ENCODE data around the gene MRPS31.
"Not testable (repeated sequence)": the region's sequence is repeated elsewhere in the genome, so short reads cannot be mapped to it uniquely, and the experiment has no call there.

The MRPS31 gene

GRCh38 chr13:40789275-40790153 lies 18.5 kb upstream of the MRPS31 start, which contains the start of gene SLC25A15:
Gene SLC25A15 (plus strand): TSS chr13:40789611. CDS start chr13:40793227, 3,616 bp downstream.
- DNase-seq (ENCODE audit: low spot score) = peak; percentile 88

DNA sequence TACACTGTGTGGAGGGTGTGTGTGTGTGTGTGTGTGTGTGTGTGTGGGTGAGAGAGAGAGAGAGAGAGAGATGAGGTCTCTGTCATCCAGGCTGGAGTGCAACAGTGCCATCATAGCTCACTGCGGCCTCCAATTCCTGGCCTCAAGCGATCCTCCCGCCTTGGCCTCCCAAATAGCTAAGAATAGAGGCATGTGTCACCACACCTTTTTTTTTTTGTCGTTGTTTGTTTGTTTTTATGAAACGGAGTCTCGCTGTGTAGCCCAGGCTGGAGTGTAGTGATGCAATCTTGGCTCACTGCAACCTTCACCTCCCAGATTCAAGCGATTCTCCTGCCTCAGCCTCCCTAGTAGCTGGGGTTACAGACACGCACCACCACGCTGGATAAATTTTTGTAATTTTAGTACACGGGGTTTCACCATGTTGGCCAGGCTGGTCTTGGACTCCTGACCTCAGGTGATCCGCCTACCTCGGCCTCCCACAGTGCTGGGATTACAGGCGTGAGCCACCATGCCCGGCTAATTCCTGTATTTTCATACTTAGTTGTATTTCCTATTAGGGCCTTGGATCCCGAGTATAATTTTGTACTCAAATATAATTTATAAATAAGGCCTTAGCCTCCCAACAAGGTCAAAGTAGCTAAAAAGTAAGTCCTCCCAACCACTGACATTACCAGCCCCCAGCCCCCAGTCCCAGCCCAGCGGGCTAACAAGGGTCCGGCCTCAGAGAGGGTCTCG lies 17.7 kb upstream of the MRPS31 start:
- DNase-seq (ENCODE audit: low spot score) = not testable (repeated sequence)

DNA sequence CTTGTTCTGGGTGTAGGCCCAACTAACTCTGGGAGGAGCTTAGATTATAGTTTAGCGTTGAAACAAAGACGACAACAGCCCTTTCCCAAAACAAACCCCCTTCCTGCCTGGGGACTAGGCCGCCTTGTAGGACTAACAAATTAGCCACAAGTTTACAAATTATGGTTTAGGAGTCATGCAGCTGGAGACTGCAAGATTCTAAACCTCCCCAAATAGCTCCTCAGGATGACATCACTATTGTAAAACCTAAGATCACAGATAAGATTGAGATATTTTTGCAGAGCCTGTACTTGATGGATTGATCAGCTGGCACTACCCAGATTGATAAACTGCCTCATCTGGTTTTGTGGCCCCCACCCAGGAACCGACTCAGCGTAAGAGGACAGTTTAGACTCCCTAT lies 16.1 kb upstream of the MRPS31 start:
- no peak for DNase-seq (ENCODE audit: low spot score)

- peak; percentile 40 for DNase-seq (ENCODE audit: low spot score)
Observed at GRCh38 chr13:40786568-40786996, 15.6 kb upstream of the MRPS31 start.

GRCh38 chr13:40784540-40784939 lies 13.6 kb upstream of the MRPS31 start:
- DNase-seq (ENCODE audit: low spot score) = no peak

- DNase-seq (ENCODE audit: low spot score) = not testable (repeated sequence)
Observed at GRCh38 chr13:40782971-40783370, 12.0 kb upstream of the MRPS31 start.

- no peak for DNase-seq (ENCODE audit: low spot score)
Observed at GRCh38 chr13:40781717-40782116, 10.7 kb upstream of the MRPS31 start.

DNA sequence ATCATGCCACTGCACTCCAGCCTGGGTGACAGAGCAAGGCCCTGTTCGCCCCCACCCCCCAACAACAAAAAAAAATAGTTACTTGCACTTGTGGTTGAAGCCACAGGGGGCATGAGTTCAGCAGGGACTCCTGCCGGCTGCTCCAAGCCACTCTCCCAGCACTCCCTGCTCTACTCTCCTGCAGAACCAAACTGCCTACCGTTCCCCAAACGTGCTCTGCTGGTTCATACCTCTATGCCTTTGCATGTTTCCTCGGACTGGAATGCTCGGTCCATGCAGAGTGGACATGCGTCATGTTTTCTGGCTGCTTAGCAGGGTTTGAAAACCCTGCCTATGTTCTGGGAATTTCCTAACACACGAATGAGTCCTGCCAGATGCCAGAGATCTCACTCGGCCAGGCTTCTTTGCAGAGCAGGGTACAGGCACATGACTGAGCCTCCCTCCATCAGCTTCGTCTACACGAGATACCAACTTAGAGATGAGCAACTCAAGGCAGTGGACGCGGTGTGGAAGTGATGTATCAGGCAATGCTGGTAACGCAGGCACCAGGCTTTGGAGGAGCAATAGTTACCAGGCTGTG lies 9.9 kb upstream of the MRPS31 start:
- no peak for DNase-seq (ENCODE audit: low spot score)

DNA sequence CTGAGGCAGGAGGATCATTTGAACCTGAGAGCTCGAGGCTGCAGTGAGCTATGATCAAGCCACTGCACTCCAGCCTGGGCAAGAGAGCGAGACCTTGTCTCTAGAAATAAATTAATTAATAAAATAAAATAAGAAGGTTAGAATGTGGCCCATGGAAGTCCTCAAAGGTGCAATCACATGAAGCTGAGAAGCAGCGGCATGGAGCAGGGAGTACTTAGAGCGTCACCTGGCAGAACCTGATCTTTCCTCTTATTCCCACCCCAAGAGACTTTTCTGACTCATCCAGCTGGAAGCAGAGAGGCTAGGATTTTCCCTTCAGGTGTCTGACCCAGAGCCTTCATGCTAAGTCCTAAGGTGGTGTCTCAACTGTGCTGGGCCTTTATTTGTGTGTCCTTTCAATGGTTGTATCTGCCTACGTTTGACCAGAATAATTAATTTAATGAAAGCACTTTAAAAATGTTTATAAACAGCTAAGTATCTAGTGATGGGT lies 8.9 kb upstream of the MRPS31 start:
- no peak for DNase-seq (ENCODE audit: low spot score)

GRCh38 chr13:40779049-40779448 lies 8.1 kb upstream of the MRPS31 start:
- DNase-seq (ENCODE audit: low spot score) = no peak

- no peak for DNase-seq (ENCODE audit: low spot score)
Observed at GRCh38 chr13:40777809-40778175, 6.8 kb upstream of the MRPS31 start.

GRCh38 chr13:40777166-40777808 lies 6.3 kb upstream of the MRPS31 start:
- peak; percentile 58 for DNase-seq (ENCODE audit: low spot score)

DNA sequence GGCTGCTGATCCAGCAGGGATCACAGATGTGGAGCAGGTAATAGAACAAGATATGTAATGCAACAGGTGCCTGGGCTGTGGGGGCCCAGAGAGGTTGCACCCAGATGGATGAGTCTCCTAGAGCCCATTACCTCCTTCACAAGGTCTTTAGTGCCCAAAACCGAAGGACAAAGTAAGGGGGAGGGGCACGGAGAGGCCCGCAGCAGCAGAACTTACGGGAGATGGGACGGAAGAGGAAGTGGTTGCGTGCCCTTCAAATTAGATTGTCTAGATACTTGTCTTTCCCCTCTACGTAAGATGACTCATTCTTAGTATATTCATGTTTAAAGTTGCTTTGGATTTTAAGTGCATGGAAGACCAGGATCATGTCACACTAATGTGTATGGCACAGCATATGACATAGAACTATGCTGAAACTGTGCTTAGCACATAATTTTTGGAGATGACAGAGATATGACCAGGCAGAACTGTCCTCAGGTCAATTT lies 5.7 kb upstream of the MRPS31 start:
- no peak for DNase-seq (ENCODE audit: low spot score)

GRCh38 chr13:40776232-40776631 lies 5.2 kb upstream of the MRPS31 start:
- no peak for DNase-seq (ENCODE audit: low spot score)

- no peak for DNase-seq (ENCODE audit: low spot score)
Observed at GRCh38 chr13:40774672-40775071, 3.7 kb upstream of the MRPS31 start.

DNA sequence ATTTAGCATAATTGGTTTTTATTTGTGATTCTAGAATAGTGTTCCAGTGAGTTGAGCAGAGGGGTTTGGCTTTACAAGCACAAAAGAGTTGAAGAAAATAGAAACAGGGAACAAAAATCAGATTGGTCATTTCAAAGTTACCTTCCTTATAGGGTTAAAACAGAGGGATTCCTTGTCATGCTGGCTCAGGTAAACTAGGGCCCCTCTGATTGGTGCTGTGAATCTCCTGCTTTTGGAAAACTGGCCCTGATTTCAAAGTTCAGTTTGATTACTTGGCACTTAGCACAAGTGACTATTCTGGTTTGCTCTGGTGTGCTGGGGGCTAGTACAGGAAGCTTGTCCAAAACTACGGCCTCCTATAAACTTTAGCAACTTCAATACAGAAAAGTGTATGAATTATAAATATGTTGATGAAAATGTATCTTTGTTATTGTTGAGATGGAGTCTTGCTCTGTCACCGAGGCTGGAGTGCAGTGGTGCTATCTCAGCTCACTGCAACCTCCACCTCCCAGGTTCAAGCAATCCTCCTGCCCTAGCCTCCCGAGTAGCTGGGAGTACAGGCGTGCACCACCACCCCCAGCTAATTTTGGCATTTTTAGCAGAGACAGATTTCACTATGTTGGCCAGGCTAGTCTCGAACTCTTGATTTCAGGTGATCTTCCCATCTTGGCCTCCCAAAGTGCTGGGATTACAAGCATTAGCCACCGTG lies 1.9 kb upstream of the MRPS31 start:
- DNase-seq (ENCODE audit: low spot score) = no peak

DNA sequence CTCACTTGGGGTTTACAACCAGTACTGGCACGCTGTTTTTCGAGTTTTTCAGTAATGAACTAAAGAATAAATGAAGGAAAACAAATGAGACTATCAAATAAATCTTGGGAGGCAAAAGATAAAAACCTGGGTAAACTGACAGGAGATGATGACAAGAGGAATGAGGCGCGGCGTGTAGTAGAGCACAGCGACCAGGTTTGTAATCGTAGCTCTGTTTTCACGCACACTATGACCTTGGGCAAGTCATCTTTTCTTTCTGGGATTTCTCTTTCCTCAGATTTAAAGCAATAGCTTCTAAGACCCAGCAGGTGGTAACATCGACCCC lies 419 bp downstream of the MRPS31 start:
- DNase-seq (ENCODE audit: low spot score) = no peak

DNA sequence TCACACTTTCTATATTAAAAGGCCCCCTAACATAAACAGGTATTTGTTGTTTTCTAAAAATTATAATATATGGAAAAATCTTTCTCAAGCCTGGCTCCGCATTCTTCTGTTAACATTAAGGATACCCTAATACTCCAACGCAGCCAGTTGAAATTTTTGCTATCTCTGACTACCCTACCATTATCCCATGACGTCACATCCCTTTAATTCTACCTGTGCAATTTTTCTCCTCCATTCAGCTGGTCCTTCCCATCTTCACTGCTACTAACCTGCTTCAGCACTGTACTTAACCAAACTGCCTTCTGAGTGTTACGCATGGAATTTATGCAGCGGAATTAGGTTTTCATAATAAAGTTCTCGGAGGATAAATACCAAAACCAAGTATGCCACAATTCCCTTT lies 1.0 kb downstream of the MRPS31 start:
- no peak for DNase-seq (ENCODE audit: low spot score)

DNA sequence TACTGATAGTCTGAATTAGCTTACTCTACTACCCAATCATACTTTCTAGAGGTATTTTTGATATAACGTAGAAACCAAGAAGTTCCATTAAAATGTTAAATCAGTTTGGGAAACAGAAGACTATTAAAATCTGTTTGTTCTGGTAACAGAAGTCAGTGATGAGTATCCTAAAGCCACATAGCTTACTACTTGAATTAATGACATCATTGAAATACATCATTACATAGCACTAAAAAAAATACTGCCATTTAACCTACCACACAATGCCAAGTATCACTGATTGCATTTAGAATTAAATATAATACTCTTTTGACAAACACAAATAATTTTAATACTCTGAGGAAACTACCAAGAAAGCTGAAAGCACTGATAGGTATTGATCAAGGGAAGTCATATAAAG lies 5.4 kb downstream of the MRPS31 start:
- DNase-seq (ENCODE audit: low spot score) = no peak

DNA sequence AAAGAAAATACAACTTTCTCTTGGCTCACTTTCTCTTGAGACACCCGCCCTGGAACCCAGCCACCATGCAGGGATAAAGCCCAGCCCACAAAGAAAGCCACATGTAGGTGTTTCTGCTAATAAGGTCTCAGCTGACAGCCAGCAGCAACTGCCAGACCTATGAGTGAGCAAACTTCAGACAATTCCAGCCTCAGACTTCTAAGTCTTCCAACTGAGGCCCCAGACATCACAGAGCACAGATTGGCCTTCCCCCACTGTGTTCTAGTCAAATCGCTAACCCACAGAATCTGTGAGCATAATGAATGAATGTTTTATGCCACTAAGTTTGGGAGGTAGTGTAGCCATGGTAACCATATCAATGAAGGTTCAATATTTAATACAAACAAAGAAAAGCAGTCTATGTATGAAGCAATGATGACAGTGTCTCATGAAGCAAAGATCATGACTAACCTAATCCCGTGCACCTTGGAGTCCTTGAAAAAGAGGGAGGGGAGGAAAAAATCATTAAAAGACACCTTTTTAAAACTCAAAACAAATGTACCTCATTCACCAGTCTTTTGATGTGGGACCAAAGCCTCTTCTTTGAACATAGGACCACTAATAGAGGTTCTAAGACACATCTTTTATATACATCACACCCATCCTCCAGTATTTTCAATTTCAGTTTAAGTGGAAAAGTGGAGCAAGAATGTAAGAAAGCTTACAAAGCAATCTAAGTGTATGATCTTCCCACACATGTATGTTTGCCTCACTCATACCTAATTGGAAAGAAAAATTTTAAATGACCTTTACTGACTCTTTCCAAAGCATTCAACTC lies 6.2 kb downstream of the MRPS31 start:
- DNase-seq (ENCODE audit: low spot score) = no peak

- DNase-seq (ENCODE audit: low spot score) = peak; percentile 70
Observed at GRCh38 chr13:40762849-40763248, 8.1 kb downstream of the MRPS31 start.

Data from AG08395 (cell line).